Kidney tubule cell (primary cell): ENCODE measurements around the gene FAM240B.

Source experiments
- DNase-seq: peaks from one replicate; pipeline ENCODE4 v3.0.0-alpha.2; 2018; ENCODE audit warnings: low spot score

FAM240B gene

GRCh38 chr9:38670542-38671371, 49.2 kb downstream of the FAM240B start:
- no peak for DNase-seq

- no peak for DNase-seq
Measured at GRCh38 chr9:38668791-38669466, 51.0 kb downstream of the FAM240B start.

- DNase-seq: no peak
Measured at GRCh38 chr9:38662763-38663593, 57.0 kb downstream of the FAM240B start.

- DNase-seq: no peak
Measured at GRCh38 chr9:38659538-38659937, 60.4 kb downstream of the FAM240B start.

GRCh38 chr9:38656896-38657295, 63.0 kb downstream of the FAM240B start:
- DNase-seq: no peak

- DNase-seq: no peak
Measured at GRCh38 chr9:38652486-38652885, 67.4 kb downstream of the FAM240B start.

- no peak for DNase-seq
Measured at GRCh38 chr9:38652044-38652443, 67.9 kb downstream of the FAM240B start.

GRCh38 chr9:38651400-38652042, 68.4 kb downstream of the FAM240B start:
- DNase-seq: no peak

- DNase-seq: no peak
Measured at GRCh38 chr9:38650564-38650963, 69.4 kb downstream of the FAM240B start.

GRCh38 chr9:38649731-38650363, 70.1 kb downstream of the FAM240B start:
- DNase-seq: no peak

GRCh38 chr9:38644601-38645000, 75.3 kb downstream of the FAM240B start:
- peak; percentile 19 for DNase-seq
